H9 (cell line): ENCODE data around the gene GCHFR. TPM values are rescaled to one million over a fixed set of nuclear protein-coding genes. Genes with fewer than 3 reads are reported as not detected.

Experiments used
- DNase-seq: peaks from one replicate; pipeline ENCODE4 v3.0.0-alpha.2; 2017
- H2AFZ ChIP-seq: one replicate; pipeline ENCODE4 v1.6.1; 2013; ENCODE audit warnings: mild to moderate bottlenecking, low read length, control low read depth, moderate library complexity
- H2AK5ac ChIP-seq: 2 replicates; pipeline ENCODE4 v1.6.1; 2013; ENCODE audit warnings: low read length, control low read depth, mixed read lengths; ENCODE audit not compliant: insufficient read length
- H2BK120ac ChIP-seq: one replicate; pipeline ENCODE4 v1.6.1; 2013; ENCODE audit warnings: low read depth, mild to moderate bottlenecking, low read length, control low read depth, inconsistent platforms; ENCODE audit not compliant: poor library complexity, severe bottlenecking
- H2BK12ac ChIP-seq: 2 replicates; pipeline ENCODE4 v1.6.1; 2013; ENCODE audit warnings: low read length, control low read depth, mixed read lengths, low read depth; ENCODE audit not compliant: insufficient read length
- H2BK15ac ChIP-seq: 2 replicates; pipeline ENCODE4 v1.6.1; 2013; ENCODE audit warnings: low read depth, low read length, control low read depth
- H2BK20ac ChIP-seq: one replicate; pipeline ENCODE4 v1.6.1; 2013; ENCODE audit warnings: low read depth, mild to moderate bottlenecking, low read length, control low read depth, inconsistent platforms; ENCODE audit not compliant: poor library complexity, severe bottlenecking
- H2BK5ac ChIP-seq: 2 replicates; pipeline ENCODE4 v1.6.1; 2013; ENCODE audit warnings: low read length, control low read depth, mixed read lengths; ENCODE audit not compliant: insufficient read length
- H3K14ac ChIP-seq: 2 replicates; pipeline ENCODE4 v1.6.1; 2013; ENCODE audit warnings: low read length, control low read depth; ENCODE audit not compliant: insufficient read depth
- H3K18ac ChIP-seq: 2 replicates; pipeline ENCODE4 v1.6.1; 2013; ENCODE audit warnings: low read depth, mild to moderate bottlenecking, mixed read lengths, low read length, control low read depth; ENCODE audit not compliant: insufficient read length
- H3K23ac ChIP-seq: 2 replicates; pipeline ENCODE4 v1.6.1; 2013; ENCODE audit warnings: low read length, control low read depth, mixed read lengths, low read depth; ENCODE audit not compliant: insufficient read length
- H3K23me2 ChIP-seq: 2 replicates; pipeline ENCODE4 v1.6.1; 2013; ENCODE audit warnings: low read depth, mild to moderate bottlenecking, mixed read lengths, low read length, control low read depth; ENCODE audit not compliant: insufficient read length, poor library complexity, severe bottlenecking
- H3K27ac ChIP-seq: 2 replicates; pipeline ENCODE4 v1.5.1; 2013; ENCODE audit warnings: low read length, control low read depth, mixed read lengths, low read depth; ENCODE audit not compliant: insufficient read length
- H3K27me3 ChIP-seq: 2 replicates; pipeline ENCODE4 v1.6.1; 2013; ENCODE audit warnings: low read length, control low read depth, inconsistent platforms; ENCODE audit not compliant: insufficient read depth
- H3K4ac ChIP-seq: 2 replicates; pipeline ENCODE4 v1.6.1; 2013; ENCODE audit warnings: low read depth, mild to moderate bottlenecking, control low read depth, inconsistent platforms, low read length, moderate library complexity
- H3K4me1 ChIP-seq: 2 replicates; pipeline ENCODE4 v1.6.1; 2013; ENCODE audit warnings: low read length, control low read depth, inconsistent platforms; ENCODE audit not compliant: insufficient read depth
- H3K4me2 ChIP-seq: 2 replicates; pipeline ENCODE4 v1.6.1; 2013; ENCODE audit warnings: low read length, control low read depth, mixed read lengths; ENCODE audit not compliant: insufficient read length, insufficient read depth
- H3K56ac ChIP-seq: 2 replicates; pipeline ENCODE4 v1.6.1; 2013; ENCODE audit warnings: low read depth, mild to moderate bottlenecking, mixed read lengths, low read length, control low read depth; ENCODE audit not compliant: insufficient read length
- H3K79me1 ChIP-seq: 2 replicates; pipeline ENCODE4 v1.6.1; 2013; ENCODE audit warnings: low read depth, mild to moderate bottlenecking, moderate library complexity, low read length, control low read depth, inconsistent platforms; ENCODE audit not compliant: insufficient read depth, poor library complexity, severe bottlenecking
- H3K79me2 ChIP-seq: 2 replicates; pipeline ENCODE4 v1.6.1; 2013; ENCODE audit warnings: low read length, control low read depth, inconsistent platforms; ENCODE audit not compliant: insufficient read depth
- H3K9ac ChIP-seq: 2 replicates; pipeline ENCODE4 v1.6.1; 2013; ENCODE audit warnings: low read length, control low read depth, mixed read lengths; ENCODE audit not compliant: insufficient read length; ENCODE audit errors: extremely low read depth
- H3K9me3 ChIP-seq: one replicate; pipeline ENCODE4 v1.6.1; 2013; ENCODE audit warnings: low read depth, low read length, inconsistent platforms; ENCODE audit not compliant: control insufficient read depth
- H3T11ph ChIP-seq: one replicate; pipeline ENCODE4 v1.6.1; 2013; ENCODE audit warnings: mild to moderate bottlenecking, low read length, control low read depth, inconsistent platforms
- H4K20me1 ChIP-seq: one replicate; pipeline ENCODE4 v1.6.1; 2013; ENCODE audit not compliant: control insufficient read depth, insufficient read length, insufficient read depth
- H4K5ac ChIP-seq: 2 replicates; pipeline ENCODE4 v1.6.1; 2013; ENCODE audit warnings: low read depth, mild to moderate bottlenecking, mixed read lengths, low read length, control low read depth; ENCODE audit not compliant: insufficient read length
- H4K8ac ChIP-seq: replicated peaks from 2 replicates; pipeline ENCODE4 v1.6.1; 2013; ENCODE audit warnings: low read length, control low read depth, mixed read lengths, low read depth; ENCODE audit not compliant: insufficient read length
- H4K91ac ChIP-seq: 2 replicates; pipeline ENCODE4 v1.6.1; 2013; ENCODE audit warnings: low read depth, mild to moderate bottlenecking, moderate library complexity, mixed read lengths, low read length, control low read depth; ENCODE audit not compliant: insufficient read length
- H3K27ac Mint-ChIP-seq, 3 experiments: 2 replicates in 2 of 3; 3 replicates in 1 of 3; pipeline ENCODE4 v1.8.0; 2020 to 2021; ENCODE audit warnings: mixed read lengths in 3 of 3, mild to moderate bottlenecking in 1 of 3, moderate library complexity in 1 of 3
- H3K27me3 Mint-ChIP-seq: 2 replicates; pipeline ENCODE4 v1.8.0; 2021; ENCODE audit warnings: low read depth, mild to moderate bottlenecking, moderate library complexity, mixed read lengths
- H3K36me3 Mint-ChIP-seq, 3 experiments: 2 replicates in 2 of 3; 3 replicates in 1 of 3; pipeline ENCODE4 v1.8.0; 2020 to 2021; ENCODE audit warnings: low read depth in 3 of 3, mixed read lengths in 3 of 3; ENCODE audit not compliant: insufficient read depth in 1 of 3
- H3K4me1 Mint-ChIP-seq, 2 experiments: 2 replicates each; pipeline ENCODE4 v1.8.0; 2020; ENCODE audit warnings: mixed read lengths in 2 of 2
- H3K4me3 Mint-ChIP-seq, 2 experiments: 2 replicates in 1 of 2; 3 replicates in 1 of 2; pipeline ENCODE4 v1.8.0; 2020 to 2021; ENCODE audit warnings: mild to moderate bottlenecking in 2 of 2, mixed read lengths in 2 of 2, moderate library complexity in 1 of 2
- H3K9me3 Mint-ChIP-seq, 2 experiments: 2 replicates in 1 of 2; 3 replicates in 1 of 2; pipeline ENCODE4 v1.8.0; 2020; ENCODE audit warnings: mild to moderate bottlenecking in 2 of 2, mixed read lengths in 2 of 2, moderate library complexity in 1 of 2
- CTCF ChIP-seq: fragments of 200-600 bp; sonication (generic); conservative IDR thresholded peaks from 3 replicates; pipeline ENCODE4 v1.8.0; 2021; ENCODE audit warnings: antibody characterized with exemption, mild to moderate bottlenecking
- WGBS: extraction: QIAGEN DNeasy Blood & Tissue Kit; methylation state at CpG from one replicate; pipeline ENCODE4 v1.1.7; 2013; ENCODE audit warnings: missing lambda C conversion rate, low lambda C conversion rate, mixed read lengths; ENCODE audit not compliant: insufficient read length; ENCODE audit errors: extremely low coverage; 5-methylcytosine and 5-hydroxymethylcytosine counted together
- total RNA-seq: library from RNA; stranded (reverse); gene quantifications from 2 replicates; pipeline ENCODE4 v1.2.1, GENCODE V29; 2021

Gene GCHFR
- total RNA-seq, 1 experiment from 2014 or later: 37.0 TPM

GRCh38 chr15:40775740-40776536 is 12.1 kb downstream of the GCHFR start:
- no peaks in the 10 kb centered on the region for H3K27me3 ChIP-seq
- H3K14ac ChIP-seq: no peak overlapping the region
- Mint-ChIP-seq H3K27me3 (no peaks in the 10 kb centered on the region; the same call in 1 of the 2 replicates), H3K36me3 (peaks cover 11 to 60% (median 42%) of the 10 kb centered on the region in 3 experiments; a peak in 6 of 7 replicates), H3K9me3 (no peaks in the 10 kb centered on the region), H3K27ac (no peak overlapping the region), H3K4me1 (no peaks in the 10 kb centered on the region), H3K4me3 (no peak overlapping the region)
- no peak overlapping the region for H2BK5ac ChIP-seq
- H3K79me2 ChIP-seq: no peaks in the 10 kb centered on the region
- H4K8ac ChIP-seq: no peak overlapping the region
- H2BK20ac ChIP-seq: no peak overlapping the region
- H3K9me3 ChIP-seq: no peaks in the 10 kb centered on the region
- DNase-seq: no peak
- no peak overlapping the region for H3K4ac ChIP-seq
- no peak overlapping the region for H3K9ac ChIP-seq
- no peaks in the 10 kb centered on the region for H3K23me2 ChIP-seq
- no peak overlapping the region for H4K91ac ChIP-seq
- no CpG with 5 or more reads among the region's 14 CpGs for WGBS
- no peak overlapping the region for H2AFZ ChIP-seq
- no peak overlapping the region for H2BK15ac ChIP-seq
- H3K4me1 ChIP-seq: no peaks in the 10 kb centered on the region
- no peak overlapping the region for H3K56ac ChIP-seq
- no peak overlapping the region for H3K4me2 ChIP-seq
- no peak overlapping the region for H3T11ph ChIP-seq
- H2AK5ac ChIP-seq: no peak overlapping the region
- no peak overlapping the region for H2BK12ac ChIP-seq
- no peaks in the 10 kb centered on the region for H3K79me1 ChIP-seq
- no peak for TF ChIP-seq CTCF
- H3K27ac ChIP-seq: no peak overlapping the region
- no peak overlapping the region for H3K23ac ChIP-seq
- H4K5ac ChIP-seq: no peak overlapping the region
- H3K18ac ChIP-seq: no peak overlapping the region
- no peaks in the 10 kb centered on the region for H4K20me1 ChIP-seq
- no peak overlapping the region for H2BK120ac ChIP-seq
